ENCODE data around the gene SERPINF2.

- TF ChIP-seq, protein P1, sequence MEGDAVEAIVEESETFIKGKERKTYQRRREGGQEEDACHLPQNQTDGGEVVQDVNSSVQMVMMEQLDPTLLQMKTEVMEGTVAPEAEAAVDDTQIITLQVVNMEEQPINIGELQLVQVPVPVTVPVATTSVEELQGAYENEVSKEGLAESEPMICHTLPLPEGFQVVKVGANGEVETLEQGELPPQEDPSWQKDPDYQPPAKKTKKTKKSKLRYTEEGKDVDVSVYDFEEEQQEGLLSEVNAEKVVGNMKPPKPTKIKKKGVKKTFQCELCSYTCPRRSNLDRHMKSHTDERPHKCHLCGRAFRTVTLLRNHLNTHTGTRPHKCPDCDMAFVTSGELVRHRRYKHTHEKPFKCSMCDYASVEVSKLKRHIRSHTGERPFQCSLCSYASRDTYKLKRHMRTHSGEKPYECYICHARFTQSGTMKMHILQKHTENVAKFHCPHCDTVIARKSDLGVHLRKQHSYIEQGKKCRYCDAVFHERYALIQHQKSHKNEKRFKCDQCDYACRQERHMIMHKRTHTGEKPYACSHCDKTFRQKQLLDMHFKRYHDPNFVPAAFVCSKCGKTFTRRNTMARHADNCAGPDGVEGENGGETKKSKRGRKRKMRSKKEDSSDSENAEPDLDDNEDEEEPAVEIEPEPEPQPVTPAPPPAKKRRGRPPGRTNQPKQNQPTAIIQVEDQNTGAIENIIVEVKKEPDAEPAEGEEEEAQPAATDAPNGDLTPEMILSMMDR (IDR thresholded peaks at IDR 0.05), result no peak
- TF ChIP-seq POLR2AphosphoS5 (IDR thresholded peaks at IDR 0.05) (no peak), POLR2A (IDR thresholded peaks at IDR 0.05) (no peak)
These were observed 49.3 kb upstream of the SERPINF2 start for GRCh38 chr17:1693339-1693738.

Measured in breast epithelium (tissue), 3 donors.